HuH-7 (cell line): ENCODE measurements around the gene LGALS12.
A peak's percentile ranks its signal among the peaks of the same experiment; 100 is the strongest.

Source experiments
- DNase-seq: peaks from one replicate; pipeline ENCODE4 v3.0.0; 2011; ENCODE audit warnings: low spot score

Gene LGALS12

DNA sequence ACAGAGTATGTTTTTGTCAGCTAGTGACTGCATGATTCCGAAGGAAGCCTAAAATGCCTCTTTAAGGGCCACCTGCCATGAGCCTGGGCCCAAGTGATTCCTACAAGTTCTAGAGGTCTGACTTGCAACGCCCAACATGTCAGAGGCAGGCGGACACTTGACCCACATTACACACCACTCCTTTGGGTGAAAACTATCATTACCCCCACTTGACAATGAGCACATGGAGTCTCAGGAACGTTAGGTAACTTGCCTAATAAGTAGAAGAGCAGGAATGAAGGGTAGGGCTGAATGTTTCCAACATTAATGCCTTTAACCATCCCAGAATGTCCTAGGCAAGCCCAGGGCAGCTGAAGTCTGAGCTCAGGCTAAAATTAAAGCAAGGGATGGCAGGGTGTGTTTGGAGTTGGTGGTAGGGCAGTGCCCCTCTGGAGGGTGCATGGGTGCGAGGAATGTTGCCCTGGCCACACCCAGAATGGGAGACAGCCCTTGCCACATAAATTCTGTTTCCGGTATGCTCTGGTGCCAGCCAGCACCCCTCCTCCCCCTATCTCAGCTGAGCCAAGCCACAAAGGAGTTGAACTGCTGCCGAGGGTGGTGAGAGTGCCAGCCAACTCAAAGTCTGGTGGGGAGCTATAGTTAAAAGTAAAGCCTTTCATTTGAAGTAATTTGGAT lies 54.8 kb downstream of the LGALS12 start:
- DNase-seq, result no peak

DNA sequence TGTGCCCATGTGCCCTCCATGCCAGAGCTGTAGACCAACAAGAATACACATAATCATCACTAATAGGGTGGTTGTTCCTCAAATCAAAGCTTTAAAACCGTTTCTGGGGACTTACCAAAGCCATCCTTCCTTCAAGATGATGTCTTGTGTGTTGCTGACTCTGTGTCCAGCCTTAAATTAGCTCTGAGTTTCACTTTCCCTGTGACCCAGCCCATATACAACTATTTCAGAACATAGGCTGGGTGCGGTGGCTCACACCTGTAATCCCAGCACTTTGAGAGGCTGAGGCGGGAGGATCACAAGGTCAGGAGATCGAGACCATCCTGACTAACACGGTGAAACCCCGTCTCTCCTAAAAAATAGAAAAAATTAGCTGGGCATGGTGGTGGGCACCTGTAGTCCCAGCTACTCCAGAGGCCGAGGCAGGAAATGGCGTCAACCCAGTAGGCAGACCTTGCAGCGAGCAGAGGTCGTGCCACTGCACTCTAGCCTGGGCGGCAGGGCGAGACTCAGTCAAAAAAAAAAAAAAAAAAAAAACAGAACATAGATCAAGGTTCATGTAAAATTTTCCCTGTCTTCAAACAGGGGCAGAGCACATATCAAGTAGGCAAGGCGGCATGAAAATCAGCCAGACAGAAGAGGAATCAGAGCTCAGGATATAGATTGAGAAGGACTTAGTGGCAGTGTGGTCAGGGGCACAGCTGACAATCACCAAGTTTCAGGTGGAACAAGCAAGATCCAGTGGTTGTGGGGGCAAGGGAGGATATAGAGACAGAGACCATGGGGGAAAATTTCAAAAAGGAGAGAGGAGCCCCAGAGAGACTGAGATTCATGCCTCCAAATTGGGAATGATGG lies 57.5 kb downstream of the LGALS12 start, which contains the start of gene PLAAT2:
Gene PLAAT2 (minus strand): TSS at position 179 of the 855 bp plus-strand sequence. CDS start 55 bp downstream, at position 124.
- no peak for DNase-seq

DNA sequence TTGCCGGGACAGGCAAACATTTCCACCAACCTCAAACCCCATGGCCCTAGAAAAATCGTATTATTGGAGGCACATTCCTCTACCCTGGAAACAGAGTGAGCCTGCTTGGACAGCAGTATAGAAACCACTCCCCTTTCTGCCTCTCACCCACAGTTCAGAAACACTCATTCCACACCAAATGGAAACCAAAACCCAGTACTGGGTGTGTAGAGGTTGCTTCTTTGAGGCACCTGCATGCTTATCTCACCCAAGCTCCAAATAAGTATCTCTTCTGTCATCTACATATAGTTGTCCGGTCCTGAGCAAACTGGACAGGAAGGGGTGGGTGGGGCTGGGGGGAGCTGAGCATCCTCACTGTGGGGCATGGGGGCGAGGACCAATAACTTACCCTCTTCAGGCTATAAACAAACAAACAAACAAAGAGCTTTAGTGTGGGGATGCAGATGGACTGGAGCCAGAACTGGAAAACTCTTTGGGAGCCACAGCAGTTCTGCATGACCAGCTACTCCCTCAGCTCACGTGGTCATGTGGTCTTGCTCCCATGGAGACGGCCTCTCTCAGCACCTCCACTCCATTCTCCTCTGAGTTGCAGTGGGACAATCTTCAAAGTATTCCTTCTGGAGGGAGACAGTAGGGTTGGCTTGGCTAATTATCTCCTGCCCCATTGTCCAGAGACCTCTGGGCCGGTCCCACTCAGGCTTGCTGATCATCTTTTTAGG lies 58.3 kb downstream of the LGALS12 start:
- DNase-seq, result no peak

DNA sequence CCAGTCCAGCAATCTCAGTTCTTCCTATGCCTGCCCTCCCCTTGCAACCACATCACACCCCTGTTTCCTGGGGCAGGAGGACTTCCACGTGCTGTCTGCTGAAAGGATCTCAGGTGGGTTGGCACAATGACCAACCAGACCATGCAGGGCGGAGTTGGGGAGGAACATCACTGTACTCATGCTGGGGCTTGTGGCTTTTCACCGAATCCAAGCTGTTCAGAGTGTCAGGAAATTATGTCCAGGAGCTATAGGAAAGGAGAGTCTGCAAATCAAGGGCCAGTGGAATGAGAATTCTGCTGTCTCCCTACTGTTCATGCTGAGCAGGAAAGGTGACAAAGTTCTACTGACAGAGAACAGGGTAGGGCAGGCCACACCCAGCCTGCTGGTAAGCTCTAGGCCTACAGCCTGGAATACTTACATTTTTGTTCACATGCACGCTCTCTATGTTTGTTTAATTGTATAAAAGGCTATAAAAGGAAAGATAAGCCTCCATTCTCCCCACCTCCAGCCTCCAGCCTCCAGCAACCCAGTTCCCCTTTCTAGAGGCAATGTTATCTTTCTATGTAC lies 59.0 kb downstream of the LGALS12 start:
- peak; percentile 80 for DNase-seq
